HG03521 (cell line): ENCODE measurements around the gene SOX30.
A peak's percentile ranks its signal among the peaks of the same experiment; 100 is the strongest.

Source experiments
- ATAC-seq: cut with Tn5 transposase; IDR thresholded peaks from one replicate; pipeline ENCODE4 v1.9.1; 2021; ENCODE audit warnings: mild to moderate bottlenecking, moderate library complexity; ENCODE audit not compliant: unreplicated experiment

Gene SOX30

DNA sequence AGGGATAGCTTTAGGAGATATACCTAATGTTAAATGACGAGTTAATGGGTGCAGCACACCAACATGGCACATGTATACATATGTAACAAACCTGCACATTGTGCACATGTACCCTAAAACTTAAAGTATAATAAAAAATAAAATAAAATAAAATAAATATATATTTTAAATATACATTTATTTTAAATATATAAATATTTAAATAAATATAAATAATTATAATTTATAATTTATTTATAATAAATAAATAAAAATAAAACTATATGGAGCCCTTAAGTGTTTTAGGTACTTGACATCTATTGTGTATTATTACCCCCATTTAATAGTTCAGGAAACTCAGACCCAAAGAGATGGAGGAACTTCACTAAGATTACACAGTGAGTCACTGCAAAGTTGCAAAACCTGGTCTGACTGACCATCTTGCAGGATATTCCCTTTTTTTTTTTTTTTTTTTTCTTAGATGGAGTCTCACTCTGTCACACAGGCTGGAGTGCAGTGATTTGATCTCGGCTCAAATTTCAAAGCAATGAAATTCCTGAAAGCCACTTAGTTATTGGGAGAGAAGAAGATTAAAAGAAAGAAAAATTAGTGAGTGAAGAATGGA, 13.3 kb upstream of the SOX30 start:
- ATAC-seq = no peak

GRCh38 chr5:157659868-157660660, 7.8 kb upstream of the SOX30 start:
- ATAC-seq = no peak

DNA sequence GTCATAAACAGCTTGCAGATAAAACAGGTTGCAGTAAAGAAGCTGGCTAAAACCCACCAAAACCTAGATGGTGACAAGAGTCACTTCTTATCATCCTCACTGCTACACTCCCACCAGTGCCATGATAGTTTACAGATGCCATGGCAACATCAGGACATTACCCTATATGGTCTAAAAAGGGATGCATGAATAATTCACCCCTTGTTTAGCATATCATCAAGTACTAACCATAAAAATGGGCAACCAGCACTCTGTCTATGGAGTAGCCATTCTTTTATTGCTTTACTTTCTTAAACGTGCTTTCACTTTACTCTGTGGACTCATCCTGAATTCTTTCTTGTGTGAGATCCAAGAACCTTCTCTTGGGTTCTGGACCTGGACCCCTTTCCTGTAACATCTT, 6.7 kb upstream of the SOX30 start:
- no peak for ATAC-seq

- ATAC-seq = no peak
Observed at GRCh38 chr5:157657516-157657915, 5.3 kb upstream of the SOX30 start.

DNA sequence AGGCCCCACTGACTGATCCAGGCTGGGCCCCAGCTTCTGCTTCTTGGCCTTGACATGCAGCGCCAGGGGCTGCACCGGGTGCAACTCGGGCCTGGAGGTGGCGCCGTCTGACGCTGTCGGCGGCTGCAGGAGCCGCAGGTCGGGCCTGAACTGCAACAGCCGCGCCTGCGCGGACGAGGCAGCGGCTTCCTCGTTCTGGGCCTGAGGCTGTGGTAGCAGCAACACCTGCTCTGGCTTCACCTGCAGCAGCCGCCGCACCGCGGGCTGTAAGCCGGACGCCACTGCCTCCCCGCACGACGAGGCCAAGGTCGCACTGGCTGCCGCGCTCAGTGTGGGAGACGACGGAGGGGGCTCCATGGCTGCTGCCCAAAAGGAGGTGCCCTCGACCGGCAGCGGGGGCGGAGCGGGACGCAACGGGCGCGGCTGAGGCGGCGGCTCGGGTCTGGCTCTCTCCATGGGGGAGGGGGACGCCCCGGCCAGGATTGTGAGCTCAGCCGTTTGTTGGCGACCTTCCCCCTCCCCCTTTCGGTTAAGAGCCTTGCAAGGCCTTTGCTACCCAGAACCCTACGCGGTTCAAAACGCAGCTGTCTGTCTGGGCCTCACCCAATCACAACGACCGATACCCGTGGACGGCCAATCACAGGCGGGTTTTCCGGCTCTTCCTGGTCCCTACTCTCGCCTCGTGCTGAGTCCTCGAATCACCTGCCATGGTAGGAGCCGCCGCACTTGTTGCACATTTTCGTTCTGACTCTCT, 438 bp downstream of the SOX30 start:
- peak; percentile 73 for ATAC-seq

GRCh38 chr5:157650991-157651611, 1.1 kb downstream of the SOX30 start:
- ATAC-seq = no peak

- no peak for ATAC-seq
Observed at GRCh38 chr5:157649101-157649500, 3.1 kb downstream of the SOX30 start.

DNA sequence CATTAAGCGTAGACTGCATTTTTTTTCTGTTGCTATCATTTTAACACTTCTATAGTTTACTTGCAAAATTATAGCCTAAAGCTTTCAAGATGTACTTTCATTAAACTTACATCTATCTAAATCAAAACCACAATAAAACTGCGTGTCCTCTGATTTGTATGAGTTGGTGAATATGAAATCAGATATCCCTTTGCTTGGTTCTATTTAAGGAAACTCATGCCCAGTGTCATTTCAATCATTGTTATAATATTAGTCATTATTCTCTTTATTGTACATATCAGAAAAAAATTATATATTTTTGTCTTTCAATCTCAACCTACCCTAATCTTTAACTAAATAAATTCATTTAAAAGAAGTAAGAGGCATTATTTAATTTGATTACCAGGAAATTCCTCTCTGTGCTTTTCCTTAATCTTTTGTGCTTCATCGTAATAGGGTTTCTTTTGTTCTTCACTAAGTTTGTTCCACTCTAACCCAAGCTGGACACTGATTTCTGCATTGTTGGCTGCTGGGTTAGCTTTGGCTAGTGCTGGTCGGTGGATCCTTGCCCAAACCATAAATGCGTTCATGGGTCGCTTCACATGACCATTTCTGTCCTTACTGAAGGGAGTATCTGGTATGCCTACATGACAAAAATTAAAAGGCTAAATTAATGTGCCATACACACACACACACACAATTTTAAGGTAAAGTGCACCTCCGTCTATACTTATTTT, 3.8 kb downstream of the SOX30 start:
- ATAC-seq = no peak

DNA sequence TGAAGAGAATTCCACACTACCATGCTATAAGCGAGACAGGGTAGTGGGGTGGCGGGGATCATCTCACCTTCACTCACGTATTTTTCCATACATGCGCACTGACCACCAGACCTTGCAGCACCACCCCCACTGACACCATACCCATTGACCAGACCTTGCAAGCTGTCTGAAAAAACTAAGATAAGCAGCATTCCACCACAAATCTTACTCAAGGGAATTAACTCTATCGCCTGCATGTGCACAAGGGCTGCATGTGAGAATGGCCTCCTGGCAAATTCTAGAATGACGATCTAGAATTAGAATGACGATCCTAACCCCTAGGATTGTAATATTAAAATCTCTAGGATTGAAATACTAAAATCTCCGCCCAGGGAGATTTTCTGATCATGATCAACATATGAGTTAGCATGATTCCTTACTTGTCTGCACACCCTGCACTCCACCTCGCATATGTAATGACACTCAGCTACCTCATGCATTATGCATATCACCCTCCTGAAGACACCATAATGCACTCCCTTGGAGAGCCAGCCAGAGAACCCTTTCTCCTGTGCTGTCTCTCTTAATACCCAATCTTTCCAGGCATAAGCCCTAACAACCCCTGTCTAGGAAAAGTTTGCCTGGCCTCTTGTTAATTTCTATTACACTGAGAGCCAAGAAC, 11.7 kb downstream of the SOX30 start:
- no peak for ATAC-seq

DNA sequence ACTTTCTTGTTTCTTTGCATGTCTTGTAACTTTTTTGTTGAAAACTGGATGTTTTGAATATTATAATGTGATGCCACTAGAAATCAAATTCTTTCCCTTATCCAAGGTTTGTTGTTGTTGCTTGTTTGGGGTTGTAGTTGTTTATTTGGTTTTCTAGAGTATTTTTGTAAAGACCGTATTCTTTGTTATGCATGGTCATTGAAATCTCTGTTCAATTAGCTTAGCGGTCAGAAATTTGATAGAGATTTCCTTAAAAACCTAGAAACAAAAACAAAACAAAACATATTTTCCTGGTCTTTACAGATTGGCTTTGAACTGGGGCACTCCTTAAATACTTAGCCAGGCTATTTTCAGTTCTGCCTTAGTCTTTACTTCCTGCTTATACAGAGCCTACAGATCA, 21.9 kb downstream of the SOX30 start:
- ATAC-seq = no peak

DNA sequence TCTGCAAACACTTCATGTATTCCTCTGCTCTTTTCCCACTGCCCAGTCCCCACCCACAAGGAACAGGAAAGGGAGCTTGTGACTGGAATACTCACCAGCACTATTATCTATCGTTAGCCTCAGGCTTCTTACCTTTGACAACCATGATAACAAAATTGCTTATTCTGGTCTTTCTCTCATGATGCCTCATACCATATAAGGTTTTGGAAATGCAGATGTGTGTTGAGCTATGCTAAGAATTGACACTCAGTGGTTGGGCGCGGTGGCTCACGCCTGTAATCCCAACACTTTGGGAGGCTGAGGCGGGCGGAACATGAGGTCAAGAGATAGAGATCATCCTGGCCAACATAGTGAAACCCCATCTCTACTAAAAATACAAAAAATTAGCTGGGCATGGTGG, 25.4 kb downstream of the SOX30 start:
- ATAC-seq = no peak

- ATAC-seq = no peak
Observed at GRCh38 chr5:157624144-157624543, 28.1 kb downstream of the SOX30 start.

DNA sequence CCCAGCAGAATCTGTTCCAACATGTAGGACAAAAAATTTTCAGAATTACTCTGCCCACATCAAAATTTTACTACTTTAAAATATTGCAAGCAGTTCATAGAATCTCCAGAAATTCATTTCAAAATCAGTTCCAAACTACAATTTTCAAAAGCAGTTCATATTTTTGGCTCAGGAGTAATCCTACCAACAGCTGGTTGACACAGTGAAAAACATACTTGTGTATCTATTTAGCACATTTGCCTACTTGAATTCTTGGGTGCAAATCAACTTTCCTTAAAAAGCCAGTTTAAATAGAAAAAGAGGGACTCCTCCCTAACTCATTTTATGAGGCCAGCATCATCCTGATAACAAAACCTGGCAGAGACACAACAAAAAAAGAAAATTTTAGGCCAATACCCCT, 31.5 kb downstream of the SOX30 start:
- no peak for ATAC-seq

DNA sequence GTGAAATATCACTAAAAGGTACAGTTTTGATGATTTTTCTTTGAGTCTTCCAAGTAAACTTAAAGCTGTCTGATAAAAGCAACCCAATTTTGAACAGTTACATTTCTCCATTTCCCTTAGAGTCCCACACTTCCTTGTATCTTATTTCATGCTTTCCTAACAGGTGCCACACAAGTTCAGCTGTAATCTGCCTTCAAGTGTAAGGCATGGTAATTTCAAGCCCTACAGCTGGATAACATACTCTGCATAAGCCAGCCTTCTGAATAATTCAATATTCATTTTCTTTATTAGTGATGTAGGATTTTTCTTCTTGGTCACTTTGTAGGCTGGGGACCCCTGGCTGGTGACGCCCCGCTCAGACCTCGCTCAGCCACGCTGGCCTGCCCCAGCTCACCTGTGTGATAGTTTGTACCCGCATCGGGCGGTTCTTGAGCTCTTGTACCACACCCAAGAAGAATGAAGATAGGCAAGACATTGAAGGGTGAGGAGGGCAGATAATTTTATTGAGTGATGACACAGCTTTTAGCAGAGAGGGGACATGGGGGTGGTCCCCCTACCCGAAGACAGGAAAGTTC, 34.0 kb downstream of the SOX30 start:
- ATAC-seq = no peak

GRCh38 chr5:157616785-157617184, 35.5 kb downstream of the SOX30 start:
- no peak for ATAC-seq

GRCh38 chr5:157613385-157614245, 38.6 kb downstream of the SOX30 start:
- ATAC-seq = no peak

- ATAC-seq = no peak
Observed at GRCh38 chr5:157612581-157612980, 39.7 kb downstream of the SOX30 start.

DNA sequence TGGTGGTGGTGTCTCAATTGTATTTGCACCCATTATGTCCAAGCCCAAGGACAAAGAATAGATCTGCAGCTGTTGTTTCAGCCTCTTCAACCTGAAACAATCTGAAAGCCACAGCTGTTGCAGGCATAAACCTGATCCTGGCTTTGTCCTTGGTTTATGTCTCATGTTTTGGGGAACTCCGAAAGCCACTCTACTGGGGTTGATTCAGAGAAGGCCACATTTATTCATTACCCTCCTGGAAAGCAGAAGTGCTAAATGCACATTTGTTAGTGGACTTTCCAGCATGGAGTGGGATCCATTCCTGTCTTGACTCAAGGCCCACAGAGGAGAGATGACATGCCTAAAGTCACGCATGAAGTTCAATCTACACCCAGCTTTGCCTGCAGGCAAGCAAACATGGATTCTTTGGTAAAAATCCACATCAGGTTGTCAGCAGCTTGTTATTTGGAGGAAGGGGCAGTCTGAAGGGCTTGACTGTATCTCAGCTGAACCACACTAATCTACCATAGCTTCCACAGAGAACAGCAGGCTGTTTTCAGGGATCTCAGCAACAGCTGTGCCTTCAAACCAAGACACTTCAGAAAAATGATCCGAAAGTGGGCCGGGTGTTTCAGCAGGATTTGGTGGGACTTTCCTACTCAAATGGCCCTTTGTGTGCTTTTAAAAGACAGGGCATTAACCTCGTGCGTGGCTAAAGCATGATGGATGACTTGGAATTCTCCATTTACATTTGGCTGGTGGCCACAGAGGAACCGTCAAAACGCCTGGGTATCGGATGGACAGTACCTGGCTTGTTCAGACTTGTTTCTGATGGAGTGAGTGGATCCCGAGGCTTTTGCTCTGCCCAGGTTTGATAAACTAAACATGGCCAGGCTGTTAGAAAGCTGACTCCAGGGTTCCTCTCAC, 40.4 kb downstream of the SOX30 start:
- no peak for ATAC-seq
